ENCODE data around the gene SERINC5.
A peak's percentile ranks its signal among the peaks of the same experiment; 100 is the strongest.
"Not testable (repeated sequence)": the region's sequence is repeated elsewhere in the genome, so short reads cannot be mapped to it uniquely, and the experiment has no call there.

The SERINC5 gene

DNA sequence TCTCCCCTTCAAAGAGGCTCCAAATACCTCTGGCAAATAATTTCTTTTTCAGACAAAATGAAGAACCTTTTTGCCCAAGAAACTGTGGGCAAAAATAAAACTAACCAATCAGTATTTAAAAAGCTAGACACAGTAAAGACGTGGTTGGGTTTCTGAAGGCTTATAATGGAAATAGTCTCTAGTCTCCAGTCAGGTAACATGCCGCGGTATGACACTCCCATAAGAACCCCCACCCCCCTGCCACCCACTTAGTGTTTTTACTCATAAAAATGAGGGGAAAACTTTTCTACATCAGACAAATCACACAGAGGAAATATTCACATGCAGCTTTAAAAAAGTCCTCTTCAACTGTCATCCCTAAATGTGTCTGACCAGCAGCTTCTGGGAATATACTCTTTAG is 115.4 kb downstream of the SERINC5 start:
- Histone ChIP-seq H3K9ac (ENCODE audit: low read length) (no peak overlapping the region), H2BK120ac (ENCODE audit: low read depth, low read length) (no peak overlapping the region), H2BK5ac (ENCODE audit: low read length) (no peak overlapping the region), H3K79me2 (ENCODE audit: control insufficient read depth, insufficient read depth, low read length) (no peaks in the 10 kb centered on the region), H3K36me3 (ENCODE audit: control insufficient read depth, insufficient read depth, low read length) (peaks cover 1% of the 10 kb centered on the region), H3K27me3 (ENCODE audit: insufficient read depth, low read length, poor library complexity) (no peaks in the 10 kb centered on the region), H3K4me1 (ENCODE audit: control insufficient read depth, low read depth, low read length) (peaks cover 6% of the 10 kb centered on the region), H3K27ac (ENCODE audit: low read depth, low read length) (no peak overlapping the region), H3K4me3 (ENCODE audit: low read length) (no peak overlapping the region), H3K4ac (ENCODE audit: low read depth, low read length) (no peak overlapping the region), H3K18ac (ENCODE audit: low read length) (peak overlapping the region; percentile 34), H2BK15ac (replicated peaks; ENCODE audit: low read depth) (peak overlapping the region; percentile 74), H2AK5ac (ENCODE audit: low read length) (no peak overlapping the region), H3K79me1 (ENCODE audit: low read length) (no peaks in the 10 kb centered on the region), H3K23ac (ENCODE audit: low read length) (no peak overlapping the region), H4K8ac (ENCODE audit: low read depth, low read length) (no peak overlapping the region), H4K5ac (ENCODE audit: low read length) (no peak overlapping the region), H3K56ac (ENCODE audit: low read length) (no peak overlapping the region), H3K4me2 (ENCODE audit: low read length) (no peak overlapping the region)
- no peak for DNase-seq
- no CpG with 5 or more reads among the region's 3 CpGs for WGBS (ENCODE audit: extremely low coverage, insufficient coverage, low lambda C conversion rate)

DNA sequence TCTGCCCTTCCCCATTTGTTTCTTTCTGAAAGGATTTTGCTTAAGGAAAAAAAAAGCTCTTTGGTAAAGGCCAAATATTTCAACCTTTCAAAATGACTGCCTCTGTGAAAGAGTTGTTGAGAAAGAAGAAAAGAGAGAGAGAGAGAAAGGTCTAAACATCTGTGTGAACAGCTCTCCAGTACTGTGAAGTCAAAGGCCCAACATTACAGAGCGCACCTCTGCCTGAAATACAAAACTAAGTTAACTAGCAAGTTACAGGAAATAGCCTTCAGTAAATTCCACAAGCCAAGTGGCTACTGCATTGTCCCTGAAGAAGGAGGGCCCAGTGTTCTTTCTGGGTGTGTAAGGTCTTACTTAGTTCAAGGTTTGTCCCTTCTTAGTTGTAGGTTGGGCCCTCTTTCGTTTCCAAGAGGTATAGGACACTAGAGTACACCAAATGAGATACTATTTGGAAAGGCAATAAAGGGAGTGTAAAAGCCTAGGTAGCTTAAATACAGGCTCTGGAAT is 116.3 kb downstream of the SERINC5 start:
- peak overlapping the region; percentile 6 for H4K5ac ChIP-seq (ENCODE audit: low read length)
- H3K9ac ChIP-seq (ENCODE audit: low read length): no peak overlapping the region
- H3K23ac ChIP-seq (ENCODE audit: low read length): no peak overlapping the region
- no peak overlapping the region for H2BK15ac ChIP-seq (replicated peaks; ENCODE audit: low read depth)
- no peak overlapping the region for H2AK5ac ChIP-seq (ENCODE audit: low read length)
- peaks cover 1% of the 10 kb centered on the region for H3K36me3 ChIP-seq (ENCODE audit: control insufficient read depth, insufficient read depth, low read length)
- peaks cover 6% of the 10 kb centered on the region for H3K4me1 ChIP-seq (ENCODE audit: control insufficient read depth, low read depth, low read length)
- H4K8ac ChIP-seq (ENCODE audit: low read depth, low read length): no peak overlapping the region
- H3K79me1 ChIP-seq (ENCODE audit: low read length): no peaks in the 10 kb centered on the region
- H3K4me3 ChIP-seq (ENCODE audit: low read length): no peak overlapping the region
- peak overlapping the region; percentile 54 for H3K56ac ChIP-seq (ENCODE audit: low read length)
- H3K27me3 ChIP-seq (ENCODE audit: insufficient read depth, low read length, poor library complexity): no peaks in the 10 kb centered on the region
- WGBS (ENCODE audit: extremely low coverage, insufficient coverage, low lambda C conversion rate): no CpG with 5 or more reads among the region's 2 CpGs
- no peak overlapping the region for H3K27ac ChIP-seq (ENCODE audit: low read depth, low read length)
- no peak overlapping the region for H3K18ac ChIP-seq (ENCODE audit: low read length)
- H2BK120ac ChIP-seq (ENCODE audit: low read depth, low read length): no peak overlapping the region
- H3K4ac ChIP-seq (ENCODE audit: low read depth, low read length): no peak overlapping the region
- no peak overlapping the region for H3K4me2 ChIP-seq (ENCODE audit: low read length)
- no peaks in the 10 kb centered on the region for H3K79me2 ChIP-seq (ENCODE audit: control insufficient read depth, insufficient read depth, low read length)
- H2BK5ac ChIP-seq (ENCODE audit: low read length): no peak overlapping the region
- DNase-seq: peak; percentile 40

DNA sequence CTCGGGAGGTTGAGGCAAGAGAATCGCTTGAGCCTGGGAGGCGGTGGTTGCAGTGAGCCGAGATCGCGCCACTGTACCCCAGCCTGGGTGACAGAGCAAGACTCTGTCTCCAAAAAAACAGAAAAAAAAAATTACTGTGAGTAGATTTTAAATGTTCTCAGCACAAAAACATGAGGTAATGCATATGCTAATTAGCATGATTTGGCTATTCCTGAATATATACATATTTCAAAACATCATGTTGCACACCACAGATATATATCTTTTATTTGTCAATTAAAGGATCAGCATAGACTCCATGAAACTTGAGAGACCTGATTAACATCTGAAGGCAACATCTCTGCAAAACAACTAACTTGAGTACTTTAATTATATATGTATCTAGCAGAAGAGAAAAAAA is 117.4 kb downstream of the SERINC5 start:
- no peak overlapping the region for H3K23ac ChIP-seq (ENCODE audit: low read length)
- H4K5ac ChIP-seq (ENCODE audit: low read length): no peak overlapping the region
- no peak overlapping the region for H4K8ac ChIP-seq (ENCODE audit: low read depth, low read length)
- H3K79me1 ChIP-seq (ENCODE audit: low read length): no peaks in the 10 kb centered on the region
- H3K36me3 ChIP-seq (ENCODE audit: control insufficient read depth, insufficient read depth, low read length): no peaks in the 10 kb centered on the region
- H3K4me2 ChIP-seq (ENCODE audit: low read length): no peak overlapping the region
- no peak overlapping the region for H3K9ac ChIP-seq (ENCODE audit: low read length)
- H3K27me3 ChIP-seq (ENCODE audit: insufficient read depth, low read length, poor library complexity): no peaks in the 10 kb centered on the region
- no peak overlapping the region for H3K4ac ChIP-seq (ENCODE audit: low read depth, low read length)
- no peak overlapping the region for H3K18ac ChIP-seq (ENCODE audit: low read length)
- no peak overlapping the region for H2BK15ac ChIP-seq (replicated peaks; ENCODE audit: low read depth)
- WGBS (ENCODE audit: extremely low coverage, insufficient coverage, low lambda C conversion rate): no CpG with 5 or more reads among the region's 6 CpGs
- H2AK5ac ChIP-seq (ENCODE audit: low read length): no peak overlapping the region
- no peak for DNase-seq
- H3K56ac ChIP-seq (ENCODE audit: low read length): no peak overlapping the region
- H3K79me2 ChIP-seq (ENCODE audit: control insufficient read depth, insufficient read depth, low read length): no peaks in the 10 kb centered on the region
- H2BK120ac ChIP-seq (ENCODE audit: low read depth, low read length): no peak overlapping the region
- no peak overlapping the region for H3K27ac ChIP-seq (ENCODE audit: low read depth, low read length)
- no peak overlapping the region for H3K4me3 ChIP-seq (ENCODE audit: low read length)
- no peak overlapping the region for H2BK5ac ChIP-seq (ENCODE audit: low read length)
- peaks cover 6% of the 10 kb centered on the region for H3K4me1 ChIP-seq (ENCODE audit: control insufficient read depth, low read depth, low read length)

DNA sequence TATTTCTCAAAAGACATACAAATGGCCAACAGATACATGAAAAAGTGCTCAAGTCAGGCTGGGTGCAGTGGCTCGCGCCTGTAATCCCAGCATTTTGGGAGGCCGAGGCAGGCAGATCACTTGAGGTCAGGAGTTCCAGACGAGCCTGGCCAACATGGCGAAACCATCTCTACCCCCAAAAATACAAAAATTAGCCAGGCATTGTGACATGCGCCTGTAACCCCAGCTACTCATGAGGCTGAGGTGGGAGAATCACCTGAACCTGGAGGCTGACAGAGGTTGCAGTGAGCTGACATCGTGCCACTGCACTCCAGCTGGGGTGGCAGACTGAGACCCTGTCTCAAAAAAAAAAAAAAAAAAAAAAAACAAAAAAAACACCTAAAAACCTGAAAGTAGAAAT is 119.0 kb downstream of the SERINC5 start:
- not testable (repeated sequence) for H3K27me3 ChIP-seq (ENCODE audit: insufficient read depth, low read length, poor library complexity); H3K27ac ChIP-seq (ENCODE audit: low read depth, low read length); H3K18ac ChIP-seq (ENCODE audit: low read length); H3K4me1 ChIP-seq (ENCODE audit: control insufficient read depth, low read depth, low read length); H2BK5ac ChIP-seq (ENCODE audit: low read length); H3K56ac ChIP-seq (ENCODE audit: low read length); H3K4ac ChIP-seq (ENCODE audit: low read depth, low read length); H3K9ac ChIP-seq (ENCODE audit: low read length); H3K23ac ChIP-seq (ENCODE audit: low read length); H4K8ac ChIP-seq (ENCODE audit: low read depth, low read length); H4K5ac ChIP-seq (ENCODE audit: low read length); H3K79me2 ChIP-seq (ENCODE audit: control insufficient read depth, insufficient read depth, low read length); H2BK15ac ChIP-seq (replicated peaks; ENCODE audit: low read depth); H2BK120ac ChIP-seq (ENCODE audit: low read depth, low read length); H3K79me1 ChIP-seq (ENCODE audit: low read length); H3K4me2 ChIP-seq (ENCODE audit: low read length); H3K4me3 ChIP-seq (ENCODE audit: low read length); DNase-seq; H3K36me3 ChIP-seq (ENCODE audit: control insufficient read depth, insufficient read depth, low read length); H2AK5ac ChIP-seq (ENCODE audit: low read length)
- WGBS (ENCODE audit: extremely low coverage, insufficient coverage, low lambda C conversion rate): no CpG with 5 or more reads among the region's 7 CpGs

DNA sequence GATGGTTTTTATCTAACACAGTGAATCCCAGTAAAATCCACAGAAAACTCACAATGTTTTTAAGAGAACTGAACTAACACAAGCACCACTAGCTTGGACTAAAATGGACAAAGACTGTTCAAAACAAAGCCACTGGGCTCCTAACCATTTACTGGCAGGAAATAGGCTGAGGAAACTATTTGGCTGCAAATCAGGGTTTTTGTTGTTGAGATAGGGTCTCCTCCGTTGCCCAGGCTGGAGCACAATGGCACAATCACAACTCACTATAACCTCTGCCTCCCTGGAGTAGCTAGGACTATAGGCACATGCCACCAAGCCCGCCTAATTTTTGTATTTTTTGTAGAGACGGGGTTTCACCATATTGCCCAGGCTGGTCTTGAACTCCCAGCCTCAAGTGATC is 121.0 kb downstream of the SERINC5 start:
- Histone ChIP-seq H4K8ac (ENCODE audit: low read depth, low read length) (no peak overlapping the region), H3K27me3 (ENCODE audit: insufficient read depth, low read length, poor library complexity) (no peaks in the 10 kb centered on the region), H3K79me1 (ENCODE audit: low read length) (no peaks in the 10 kb centered on the region), H3K9ac (ENCODE audit: low read length) (no peak overlapping the region), H2AK5ac (ENCODE audit: low read length) (no peak overlapping the region), H3K4ac (ENCODE audit: low read depth, low read length) (no peak overlapping the region), H2BK5ac (ENCODE audit: low read length) (no peak overlapping the region), H4K5ac (ENCODE audit: low read length) (no peak overlapping the region), H3K4me3 (ENCODE audit: low read length) (no peak overlapping the region), H2BK15ac (replicated peaks; ENCODE audit: low read depth) (no peak overlapping the region), H3K36me3 (ENCODE audit: control insufficient read depth, insufficient read depth, low read length) (no peaks in the 10 kb centered on the region), H3K56ac (ENCODE audit: low read length) (no peak overlapping the region), H3K27ac (ENCODE audit: low read depth, low read length) (no peak overlapping the region), H3K23ac (ENCODE audit: low read length) (no peak overlapping the region), H3K4me2 (ENCODE audit: low read length) (no peak overlapping the region), H2BK120ac (ENCODE audit: low read depth, low read length) (no peak overlapping the region), H3K79me2 (ENCODE audit: control insufficient read depth, insufficient read depth, low read length) (no peaks in the 10 kb centered on the region), H3K4me1 (ENCODE audit: control insufficient read depth, low read depth, low read length) (peaks cover 5% of the 10 kb centered on the region), H3K18ac (ENCODE audit: low read length) (no peak overlapping the region)
- WGBS (ENCODE audit: extremely low coverage, insufficient coverage, low lambda C conversion rate): no CpG with 5 or more reads among the region's 3 CpGs
- DNase-seq: no peak

DNA sequence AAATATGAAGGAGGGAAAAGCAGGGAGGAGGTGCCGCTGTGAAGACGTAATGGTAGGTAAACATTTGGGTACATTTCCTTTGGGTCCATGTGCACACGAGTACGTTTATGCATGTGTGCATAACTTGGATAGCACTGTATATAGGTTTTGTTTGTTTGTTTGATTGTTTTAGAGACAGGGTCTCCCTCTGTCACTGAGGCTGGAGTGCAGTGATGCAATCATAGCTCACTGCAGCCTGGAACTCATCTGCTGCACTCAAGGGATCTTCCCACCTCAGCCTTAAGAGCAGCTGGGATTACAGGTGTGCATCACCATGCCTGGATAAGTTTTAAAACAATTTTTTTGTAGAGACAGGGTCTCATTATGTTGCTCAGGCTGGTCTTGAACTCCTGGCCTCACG is 126.7 kb downstream of the SERINC5 start:
- no peak overlapping the region for H2BK15ac ChIP-seq (replicated peaks; ENCODE audit: low read depth)
- H3K56ac ChIP-seq (ENCODE audit: low read length): no peak overlapping the region
- H2BK5ac ChIP-seq (ENCODE audit: low read length): no peak overlapping the region
- no peaks in the 10 kb centered on the region for H3K27me3 ChIP-seq (ENCODE audit: insufficient read depth, low read length, poor library complexity)
- H3K18ac ChIP-seq (ENCODE audit: low read length): no peak overlapping the region
- no CpG with 5 or more reads among the region's 5 CpGs for WGBS (ENCODE audit: extremely low coverage, insufficient coverage, low lambda C conversion rate)
- H3K79me1 ChIP-seq (ENCODE audit: low read length): no peaks in the 10 kb centered on the region
- H4K8ac ChIP-seq (ENCODE audit: low read depth, low read length): no peak overlapping the region
- H3K79me2 ChIP-seq (ENCODE audit: control insufficient read depth, insufficient read depth, low read length): no peaks in the 10 kb centered on the region
- no peak overlapping the region for H3K23ac ChIP-seq (ENCODE audit: low read length)
- H2AK5ac ChIP-seq (ENCODE audit: low read length): no peak overlapping the region
- no peaks in the 10 kb centered on the region for H3K36me3 ChIP-seq (ENCODE audit: control insufficient read depth, insufficient read depth, low read length)
- no peak overlapping the region for H4K5ac ChIP-seq (ENCODE audit: low read length)
- H3K9ac ChIP-seq (ENCODE audit: low read length): no peak overlapping the region
- no peak overlapping the region for H2BK120ac ChIP-seq (ENCODE audit: low read depth, low read length)
- no peak for DNase-seq
- no peak overlapping the region for H3K27ac ChIP-seq (ENCODE audit: low read depth, low read length)
- H3K4me3 ChIP-seq (ENCODE audit: low read length): no peak overlapping the region
- no peaks in the 10 kb centered on the region for H3K4me1 ChIP-seq (ENCODE audit: control insufficient read depth, low read depth, low read length)
- H3K4me2 ChIP-seq (ENCODE audit: low read length): no peak overlapping the region
- H3K4ac ChIP-seq (ENCODE audit: low read depth, low read length): no peak overlapping the region
